ENCODE results near the gene OSM. TPM values are rescaled to one million over a fixed set of nuclear protein-coding genes. Genes with fewer than 3 reads are reported as not detected.

Gene OSM
- total RNA-seq, 1 experiment from 2014 or later, result not detected

DNA sequence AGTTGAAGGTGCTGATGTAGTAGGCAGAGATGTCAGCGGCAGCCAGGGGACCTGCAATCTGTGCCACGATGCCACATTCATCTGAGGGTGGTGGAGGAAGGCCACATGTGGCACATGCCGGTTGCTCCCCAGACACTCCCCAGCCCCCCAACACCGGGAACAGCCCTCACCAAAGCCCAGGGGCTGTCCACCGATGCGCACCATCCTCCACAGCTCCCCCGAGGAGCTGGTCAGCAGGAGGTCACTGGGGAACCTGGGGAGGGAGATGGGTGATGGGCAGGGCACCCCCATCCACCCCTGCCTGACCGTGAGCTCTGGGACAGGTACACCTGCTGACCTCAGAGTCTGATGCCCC is 19.2 kb upstream of the OSM start:
- DNase-seq (ENCODE audit: low read depth), result no peak

DNA sequence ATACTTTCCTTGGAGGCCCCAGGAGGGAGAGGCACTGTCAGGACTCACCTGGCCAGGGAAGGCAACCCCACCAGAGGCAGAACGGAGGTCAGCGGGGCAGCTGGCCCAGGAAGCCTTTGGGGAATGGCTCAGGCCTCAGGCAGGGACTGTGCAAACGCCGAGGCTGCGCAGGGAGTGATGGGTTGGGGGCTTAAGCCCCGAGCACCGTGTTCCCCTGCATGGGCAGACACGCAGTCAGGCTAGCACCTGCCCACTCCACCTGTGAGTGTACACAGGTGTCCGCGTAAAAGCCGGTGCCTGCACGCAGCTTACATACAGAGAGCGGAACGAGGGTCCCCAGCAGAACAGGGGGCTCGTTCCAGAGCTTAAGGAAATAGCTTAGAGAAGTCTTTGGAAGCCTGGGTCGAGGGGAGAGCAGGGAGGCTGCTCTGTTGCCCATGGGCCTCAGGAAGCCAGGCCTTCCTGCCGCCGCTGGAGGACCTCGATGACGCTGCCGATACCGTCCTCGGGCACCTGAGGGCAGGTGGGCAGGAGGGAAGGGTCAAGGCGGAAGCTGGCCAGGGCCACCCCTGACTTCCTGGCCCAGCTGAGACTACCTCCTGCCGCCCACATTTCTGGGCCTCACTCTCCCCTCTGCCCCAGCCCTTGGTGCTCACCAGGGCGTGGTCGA is 18.7 kb upstream of the OSM start:
- DNase-seq (ENCODE audit: low read depth), result no peak

DNA sequence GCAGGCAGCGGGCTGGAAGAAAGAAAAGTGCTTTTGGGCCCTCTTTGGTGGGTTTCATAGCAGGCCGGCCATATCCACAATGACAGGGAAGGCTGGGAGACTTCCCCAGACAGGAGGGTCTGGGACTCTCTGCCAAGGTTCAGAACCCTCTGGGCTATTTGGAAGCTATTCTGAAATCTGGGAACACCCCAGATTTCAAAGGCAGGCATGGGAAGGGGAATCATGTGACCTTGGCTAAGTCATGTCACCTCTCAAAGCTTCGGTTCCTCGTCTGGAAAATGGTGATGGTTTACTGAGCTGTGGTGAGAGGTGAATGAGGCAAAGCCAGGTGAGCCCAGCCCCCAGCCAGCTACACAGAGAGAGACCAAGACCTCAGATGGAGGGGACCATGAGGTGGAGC is 18.0 kb upstream of the OSM start:
- DNase-seq (ENCODE audit: low read depth), result no peak

DNA sequence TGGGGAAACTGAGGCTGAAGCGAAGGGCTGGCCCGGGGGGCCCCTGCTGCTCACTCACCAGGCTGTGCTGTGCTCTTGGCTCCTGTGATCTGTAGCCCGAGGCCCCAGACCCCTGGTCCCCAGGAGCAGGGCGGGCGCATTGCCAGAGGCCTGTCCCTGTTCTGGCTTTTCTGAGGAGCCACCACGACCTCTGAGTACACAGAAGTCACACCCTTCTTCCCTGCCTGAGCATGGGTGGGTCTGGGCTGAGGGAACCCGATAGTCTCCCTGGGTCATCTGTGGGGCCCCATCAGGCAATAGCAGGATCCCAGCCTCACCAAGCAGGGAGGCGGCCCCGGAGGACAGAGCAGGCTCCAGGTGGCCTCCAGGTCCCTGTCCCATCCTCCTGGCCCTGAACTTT is 17.5 kb upstream of the OSM start:
- DNase-seq (ENCODE audit: low read depth), result no peak

DNA sequence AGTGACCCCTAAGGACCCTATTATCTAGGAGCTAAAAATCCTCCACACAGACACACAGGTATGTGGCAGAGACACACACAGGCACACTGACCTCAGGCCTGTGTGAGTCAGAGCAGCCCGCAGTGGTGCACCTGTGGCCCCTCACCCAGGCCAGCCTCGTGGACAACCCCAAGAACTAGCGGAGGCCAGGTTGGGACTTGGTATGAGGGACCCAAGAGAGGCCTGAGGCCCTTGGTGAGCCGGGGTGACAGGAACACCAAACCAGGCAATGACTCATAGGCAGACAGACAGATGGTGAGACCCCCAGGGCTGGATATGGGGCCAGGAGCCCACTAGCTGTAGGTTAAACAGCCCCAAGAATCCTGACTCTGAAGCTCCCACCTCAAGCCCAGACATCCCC is 16.7 kb upstream of the OSM start:
- DNase-seq (ENCODE audit: low read depth), result no peak

DNA sequence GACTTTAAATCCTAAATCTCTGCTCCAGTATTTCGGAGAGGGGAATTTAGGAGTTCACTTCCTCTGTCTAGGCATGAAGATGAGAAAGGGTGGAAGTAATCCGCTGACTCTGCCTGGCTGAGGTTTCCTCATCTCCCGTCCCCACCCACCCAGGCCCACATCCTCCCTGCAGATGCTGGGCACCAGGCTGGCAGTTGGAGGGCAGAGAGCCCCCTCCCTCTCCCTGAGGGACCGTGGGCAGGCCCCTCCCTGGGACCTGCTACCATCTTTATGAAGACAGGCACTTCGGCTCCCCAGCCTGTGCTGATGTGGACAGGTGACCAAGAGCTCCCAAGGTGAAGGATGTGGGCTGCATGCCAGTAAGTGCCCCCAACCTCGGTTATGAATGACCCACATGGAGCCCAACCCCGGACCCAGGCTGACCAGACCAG is 16.0 kb upstream of the OSM start:
- no peak for DNase-seq (ENCODE audit: low read depth)

DNA sequence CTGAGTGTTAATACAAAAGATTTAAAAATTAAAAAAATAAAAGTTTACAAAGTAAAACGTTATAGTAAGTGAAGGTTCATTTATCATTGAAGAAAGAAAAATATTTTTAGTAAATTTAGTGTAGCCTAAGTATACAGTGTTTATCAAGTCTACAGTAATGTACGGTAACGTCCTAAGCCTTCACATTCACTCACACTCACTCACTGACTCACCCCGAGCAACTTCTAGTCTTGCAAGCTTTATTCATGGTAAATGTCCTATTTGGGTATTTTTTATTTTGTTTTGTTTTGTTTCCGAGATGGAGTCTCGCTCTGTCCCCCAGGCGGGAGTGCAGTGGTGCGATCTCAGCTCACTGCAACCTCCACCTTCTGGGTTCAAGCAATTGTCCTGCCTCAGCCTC is 13.9 kb upstream of the OSM start:
- DNase-seq (ENCODE audit: low read depth), result peak; percentile 35

DNA sequence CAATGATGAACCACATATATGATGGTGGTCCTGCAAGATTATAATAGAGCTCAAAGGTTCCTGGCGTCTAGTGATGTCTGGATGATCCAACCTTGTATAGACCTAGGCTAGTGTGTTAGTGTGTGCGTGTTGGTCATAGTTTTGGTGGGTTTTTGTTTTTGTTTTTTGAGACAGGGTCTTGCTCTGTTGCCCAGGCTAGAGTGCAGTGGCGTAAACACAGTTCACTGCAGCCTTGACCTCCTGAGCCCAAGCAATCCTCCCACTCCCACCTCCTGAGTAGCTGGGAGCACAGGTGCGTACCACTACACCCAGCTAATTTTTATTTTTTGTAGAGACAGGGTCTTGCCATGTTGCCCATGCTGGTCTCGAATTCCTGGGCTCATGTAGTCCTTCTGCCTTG is 13.3 kb upstream of the OSM start:
- no peak for DNase-seq (ENCODE audit: low read depth)

DNA sequence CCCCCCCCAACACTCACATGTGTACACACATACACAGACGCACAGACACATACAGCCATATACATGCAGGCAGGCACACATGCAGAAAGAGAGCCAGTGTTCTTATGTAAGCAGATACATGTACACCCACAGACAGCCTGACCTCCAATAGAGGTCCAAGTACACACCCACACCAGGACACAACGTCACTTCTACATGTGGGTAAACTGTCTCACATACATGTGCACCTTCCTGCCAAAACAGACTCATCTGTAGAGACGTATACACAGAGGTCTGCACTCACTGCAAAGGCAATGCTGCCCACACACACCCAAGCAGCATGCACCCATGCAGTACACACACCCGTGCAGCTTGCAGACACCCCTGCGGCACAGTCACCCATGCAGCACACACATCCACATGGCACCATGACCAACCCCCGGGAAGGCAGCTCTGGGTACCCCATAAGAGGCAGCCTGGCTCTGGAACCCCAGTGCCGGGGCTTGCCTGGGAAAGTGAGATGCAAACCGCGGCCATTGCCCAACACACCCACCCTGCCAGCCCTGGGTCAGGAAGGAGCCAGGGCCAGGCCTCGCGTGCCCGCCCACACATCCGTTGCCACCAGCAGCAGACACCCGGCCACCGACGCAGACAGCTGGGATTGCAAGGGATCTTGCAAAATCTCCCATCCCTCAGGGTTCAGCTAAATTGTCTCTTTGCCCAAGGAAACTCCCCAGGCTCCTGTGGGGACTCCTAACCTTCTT is 12.6 kb upstream of the OSM start:
- DNase-seq (ENCODE audit: low read depth), result peak; percentile 64

DNA sequence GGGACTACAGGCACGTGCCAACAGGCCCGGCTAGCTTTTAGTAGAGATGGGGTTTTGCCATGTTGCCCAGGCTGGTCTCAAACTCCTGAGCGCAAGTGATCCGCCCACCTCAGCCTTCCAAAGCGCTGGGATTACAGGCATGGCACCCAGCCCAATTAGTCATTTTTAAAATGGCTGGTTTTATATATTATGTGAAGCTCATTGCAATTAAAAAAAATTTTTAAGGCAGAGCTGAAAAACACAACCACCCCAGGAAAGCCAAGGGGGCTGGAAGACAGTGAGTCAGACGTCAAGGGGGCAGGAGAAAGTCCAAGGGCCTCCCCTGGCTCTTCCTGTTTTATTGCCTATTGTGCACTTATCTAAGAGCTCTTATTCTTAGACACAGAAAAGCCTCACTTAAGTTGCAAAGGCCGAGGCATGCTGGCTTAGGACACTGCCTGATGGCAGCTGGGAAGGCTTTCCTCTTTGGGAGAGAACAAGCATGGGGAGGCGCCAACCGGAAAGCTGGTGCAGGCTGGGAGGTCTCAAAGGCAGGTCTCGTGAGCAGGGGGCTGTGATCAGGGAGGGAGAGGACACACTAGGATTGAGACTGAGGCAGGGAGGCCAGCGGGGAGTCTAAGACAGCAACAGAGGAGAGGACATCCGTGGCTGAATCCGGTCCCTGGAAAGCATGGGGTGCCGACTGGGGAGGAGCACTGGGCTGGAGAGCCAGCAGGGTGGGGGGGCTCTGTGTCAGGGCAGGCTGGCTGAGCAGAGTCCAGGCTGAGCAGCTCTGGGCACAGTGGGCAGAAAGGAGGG is 11.1 kb upstream of the OSM start:
- peak; percentile 79 for DNase-seq (ENCODE audit: low read depth)

DNA sequence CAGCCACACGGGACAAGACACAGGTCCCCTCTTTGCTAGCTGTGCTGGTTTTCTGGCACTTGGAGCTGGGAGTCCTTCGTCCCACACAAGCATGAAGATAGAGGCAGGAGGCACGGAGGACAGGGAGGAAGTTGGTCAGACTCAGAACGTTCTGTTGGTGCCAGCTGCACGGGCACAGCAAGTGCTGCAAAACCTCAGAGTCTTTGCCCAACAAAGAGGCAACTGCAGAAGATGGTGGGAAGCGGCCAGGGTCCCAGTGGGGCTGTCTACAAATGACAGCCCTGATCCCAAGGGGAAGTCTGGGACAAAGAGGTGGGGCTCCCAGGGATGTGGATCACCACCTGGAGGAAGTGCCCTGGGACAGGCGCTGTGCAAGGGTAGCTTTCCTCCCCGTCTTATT is 9.4 kb upstream of the OSM start:
- no peak for DNase-seq (ENCODE audit: low read depth)

DNA sequence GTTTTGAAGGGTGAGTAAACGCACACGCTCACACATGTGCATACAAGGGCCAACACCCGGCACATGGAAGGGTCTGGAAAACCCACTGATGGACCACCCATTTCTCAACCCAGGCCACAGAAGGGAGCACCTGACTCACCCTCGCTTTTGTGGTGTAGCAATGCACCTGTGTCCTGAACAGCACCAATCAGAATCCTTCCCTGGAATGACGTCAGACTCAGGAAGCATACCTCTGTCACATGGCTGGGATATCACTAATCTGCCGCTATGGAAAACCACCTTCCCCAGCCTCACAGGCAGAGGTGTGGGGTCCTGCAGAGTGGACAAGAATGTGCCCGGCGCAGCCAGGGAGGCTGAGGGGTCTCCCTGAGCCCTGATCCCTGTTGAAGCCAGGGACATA is 9.0 kb upstream of the OSM start:
- no peak for DNase-seq (ENCODE audit: low read depth)

DNA sequence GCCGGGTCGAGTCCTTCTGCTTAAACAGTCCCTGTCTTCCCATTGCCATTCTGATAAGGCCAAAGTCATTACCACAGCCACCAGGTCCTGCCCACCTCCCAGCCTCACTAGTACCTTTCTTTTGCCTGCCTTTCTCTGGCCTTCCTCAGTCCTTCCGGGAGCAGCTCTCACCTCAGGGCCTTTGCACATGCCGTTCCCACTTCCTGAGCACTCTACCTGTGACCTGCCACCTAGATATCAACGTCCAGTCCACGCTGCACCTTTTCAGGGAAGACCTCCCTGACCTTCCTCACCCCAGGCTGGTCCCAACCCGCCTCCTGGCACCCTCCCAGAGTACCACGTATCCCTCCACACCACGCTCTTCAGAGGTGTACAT is 7.8 kb upstream of the OSM start:
- no peak for DNase-seq (ENCODE audit: low read depth)

DNA sequence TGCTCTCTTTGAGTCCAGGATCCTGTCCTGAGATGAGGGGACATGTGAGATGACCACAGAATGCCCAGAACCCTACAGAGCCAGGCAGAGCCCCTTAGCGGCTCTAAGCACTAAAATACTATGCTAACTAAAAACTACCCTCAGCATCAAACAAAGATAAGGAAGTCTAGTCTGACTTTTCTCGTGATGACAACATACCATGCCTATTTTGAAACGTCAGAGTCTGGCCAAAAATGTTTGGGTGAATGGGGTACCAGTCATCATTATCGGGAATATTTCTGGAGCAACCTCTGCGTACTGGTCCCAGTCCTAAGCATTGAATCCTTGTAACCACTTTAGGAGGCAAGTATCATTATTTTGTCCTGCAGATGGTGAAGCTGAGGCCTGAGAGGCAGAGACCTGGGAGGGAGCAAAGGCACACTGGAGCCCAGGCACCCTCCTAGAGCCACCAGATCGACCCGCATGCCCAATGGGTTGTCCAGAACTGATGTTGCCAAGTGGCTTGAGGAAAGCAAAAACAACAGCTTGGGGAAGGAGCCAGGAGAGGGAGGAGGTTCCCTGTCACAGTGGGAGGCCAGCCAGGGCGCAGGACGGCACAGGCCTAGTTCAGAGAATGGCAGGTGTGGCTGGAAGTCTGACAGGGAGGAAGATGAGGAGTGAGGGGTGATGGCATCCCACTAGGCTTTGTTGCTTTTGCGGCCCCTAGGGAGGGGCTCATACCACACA is 7.2 kb upstream of the OSM start:
- DNase-seq (ENCODE audit: low read depth), result no peak

DNA sequence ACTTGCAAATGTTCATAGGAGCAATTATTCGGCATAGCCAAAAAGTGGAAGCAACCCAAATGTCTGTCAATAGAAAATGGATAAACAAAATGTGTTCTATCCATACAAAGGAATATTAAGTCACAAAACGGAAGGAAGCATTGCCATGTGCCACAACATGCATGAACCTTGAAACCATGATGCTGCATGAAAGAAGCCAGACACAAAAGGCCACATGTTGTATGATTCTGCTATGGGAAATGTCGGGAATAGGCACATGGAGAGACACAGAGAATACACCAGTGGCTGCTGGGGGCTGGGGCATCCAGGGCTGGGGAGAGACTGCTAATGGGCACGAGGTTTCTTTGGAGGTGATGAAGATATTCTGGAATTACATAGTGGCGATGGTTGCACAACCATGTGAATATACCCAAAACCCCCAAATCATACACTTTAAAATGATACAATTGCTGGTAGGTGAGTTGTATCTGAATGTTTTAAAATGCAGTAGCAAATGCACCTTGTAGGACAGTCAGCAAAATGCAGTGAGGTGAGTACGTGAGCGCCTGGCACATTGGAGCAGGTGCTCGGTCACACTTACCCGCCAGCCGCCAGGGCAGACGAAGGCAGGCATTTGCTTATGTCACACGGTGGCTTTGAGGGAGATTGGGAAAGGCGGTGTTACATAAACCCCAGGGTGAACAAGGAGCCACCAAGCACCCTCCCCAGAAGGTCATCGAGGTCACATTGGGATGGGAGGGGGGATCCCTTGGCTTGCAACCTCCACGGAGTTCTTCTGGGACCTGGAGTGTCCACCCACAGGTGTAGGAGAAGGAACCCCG is 6.3 kb upstream of the OSM start:
- no peak for DNase-seq (ENCODE audit: low read depth)

DNA sequence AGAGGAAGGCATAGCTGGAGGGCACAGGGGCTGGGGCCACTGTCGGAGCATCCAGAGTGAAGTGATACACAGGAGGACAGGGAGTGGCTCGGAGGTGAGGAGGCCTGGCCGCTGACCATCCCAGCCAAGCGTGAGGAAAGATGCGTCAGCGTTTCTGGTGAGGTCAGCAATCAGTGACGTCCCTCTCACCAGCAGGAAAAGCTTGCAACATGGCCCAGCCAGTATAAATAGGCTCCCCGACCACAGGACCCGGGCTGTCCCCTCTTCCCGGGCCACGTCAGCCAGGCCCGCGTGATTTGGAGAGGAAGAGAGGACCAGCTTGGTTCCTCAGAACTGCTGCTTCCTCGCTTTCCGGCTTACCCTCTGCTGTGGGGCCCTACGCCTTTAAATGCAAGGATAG is 4.2 kb upstream of the OSM start:
- DNase-seq (ENCODE audit: low read depth), result no peak

DNA sequence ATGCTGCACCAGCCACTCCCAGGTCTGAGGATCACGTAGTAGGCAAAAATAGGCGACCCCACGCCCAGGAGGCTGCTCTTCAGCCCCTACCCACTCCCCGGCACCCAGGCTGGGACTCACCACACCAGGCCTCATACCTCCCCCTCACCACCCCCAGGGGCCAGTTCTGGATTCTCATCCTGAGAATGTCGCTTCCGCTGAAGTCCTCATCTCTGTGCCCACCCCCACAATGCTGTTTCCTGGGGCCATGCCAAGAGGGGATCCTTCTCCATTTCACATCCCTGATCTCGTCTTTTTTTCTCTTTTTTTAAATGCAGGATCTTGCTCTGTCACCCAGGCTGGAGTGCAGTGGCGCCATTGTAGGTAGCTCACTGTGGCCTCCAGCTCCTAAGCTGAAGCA is 1.7 kb upstream of the OSM start:
- DNase-seq (ENCODE audit: low read depth), result no peak

DNA sequence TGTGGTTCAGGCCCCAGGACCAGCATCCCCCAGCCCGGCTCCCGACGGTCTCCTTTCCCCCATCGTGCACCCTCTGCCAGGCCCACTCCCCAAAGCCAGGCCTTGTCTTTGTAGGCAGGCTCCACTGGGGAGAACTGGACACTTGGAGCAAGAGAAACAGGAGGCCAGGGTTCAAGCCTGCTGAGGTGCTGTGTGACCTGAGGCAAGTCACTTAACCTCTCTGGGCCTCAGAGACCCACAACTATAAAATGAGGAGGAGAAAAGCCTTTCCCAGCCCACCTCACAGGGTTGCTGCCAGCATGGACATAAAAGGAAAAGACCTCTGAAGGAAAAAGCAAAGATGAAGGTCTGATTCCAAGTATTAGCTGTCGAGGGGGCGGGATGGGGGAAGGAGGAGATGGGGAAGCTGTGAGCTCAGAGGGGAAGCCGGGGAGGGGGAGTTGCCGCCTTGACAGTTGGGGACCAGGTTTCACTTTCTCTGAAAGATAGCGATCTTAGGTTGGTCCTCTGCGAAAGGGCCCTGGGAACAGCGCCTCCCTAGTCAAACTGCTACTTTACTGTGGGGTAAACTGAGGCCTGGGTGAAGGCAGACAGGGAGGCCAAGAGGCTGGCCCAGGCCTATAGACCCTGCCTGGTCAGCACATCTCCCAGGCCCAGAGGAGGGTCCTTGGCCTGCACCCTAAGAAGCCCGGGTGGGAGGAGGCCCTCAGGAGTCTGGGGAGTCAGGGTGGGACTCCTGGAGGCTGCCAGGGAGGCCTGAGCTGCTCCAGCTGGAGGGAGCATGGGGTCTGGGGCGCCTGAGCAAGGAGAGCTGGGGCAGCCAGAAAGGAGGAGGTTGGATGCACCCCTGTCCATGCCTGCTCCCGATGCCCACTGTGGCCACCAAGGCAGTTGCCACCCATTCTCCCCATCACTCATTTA is 991 bp upstream of the OSM start:
- no peak for DNase-seq (ENCODE audit: low read depth)

DNA sequence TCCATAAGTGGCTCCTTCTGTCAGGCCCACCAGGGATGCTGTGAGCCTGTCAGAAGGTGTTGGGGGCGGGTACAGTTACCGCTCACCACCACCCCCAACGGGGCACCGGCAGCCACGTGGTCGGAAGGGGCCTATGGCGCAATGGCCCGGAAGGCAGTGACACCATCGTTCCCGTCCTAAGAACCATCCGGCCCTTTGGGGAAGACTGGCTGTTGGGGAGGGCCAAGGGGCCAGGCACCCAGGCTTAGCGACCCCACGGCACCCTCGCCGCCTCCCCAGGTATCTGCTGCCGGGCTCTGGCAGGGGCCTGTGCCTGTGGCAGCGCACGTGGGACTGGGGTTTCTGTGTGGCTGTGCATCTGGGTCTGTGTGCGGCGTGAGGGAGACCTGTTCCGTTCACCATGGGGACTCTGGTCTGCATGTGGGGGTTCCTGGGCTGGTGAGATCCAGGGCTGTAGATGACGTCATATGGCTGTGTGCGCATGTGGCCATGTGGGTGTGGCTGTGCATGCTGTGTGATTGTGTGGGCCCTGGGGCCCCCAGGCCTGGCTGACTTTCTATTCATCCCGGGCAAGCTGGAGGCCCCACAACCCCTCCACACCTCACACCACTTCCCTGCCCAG is 717 bp downstream of the OSM start:
- no peak for DNase-seq (ENCODE audit: low read depth)

All from LHCN-M2 (cell line).